ENCODE data around the gene CERS6. TPM values are rescaled to one million over a fixed set of nuclear protein-coding genes. Genes with fewer than 3 reads are reported as not detected.
A peak's percentile ranks its signal among the peaks of the same experiment; 100 is the strongest.
"Not testable (repeated sequence)": the region's sequence is repeated elsewhere in the genome, so short reads cannot be mapped to it uniquely, and the experiment has no call there.

The CERS6 gene
- total and polyA plus RNA-seq, 10 of the 15 experiments (the other 5 are each of a cell fraction or from before 2014, with no cell fraction given) = 1.3 to 20.4 (median 14.1) TPM

DNA sequence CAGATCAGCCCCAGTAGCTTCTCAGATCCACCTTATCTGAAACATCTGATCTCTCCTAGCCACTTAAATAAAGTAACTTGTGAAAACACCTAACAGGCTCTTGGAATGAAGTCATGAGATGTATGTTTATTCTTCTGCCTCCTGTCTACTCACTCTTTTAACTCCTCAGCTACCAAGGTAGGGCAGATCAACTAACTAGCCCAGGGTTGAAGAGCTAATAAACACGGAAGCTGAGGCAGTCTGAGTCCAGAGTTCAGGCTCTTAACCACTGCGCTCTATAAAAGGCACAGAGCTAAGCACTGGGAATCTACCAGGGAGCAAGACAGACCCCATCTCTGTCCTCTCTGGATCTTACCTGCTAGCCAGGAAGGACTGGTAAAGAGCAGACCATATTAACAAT lies 37.1 kb downstream of the CERS6 start:
- POLR2A ChIA-PET; FAIRE-seq; H3K27me3 ChIP-seq (replicated peaks in 1 of 2; ENCODE audit: control insufficient read depth in 2 of 2, insufficient read depth in 2 of 2, low read length in 1 of 2); H4K20me1 ChIP-seq (ENCODE audit: control insufficient read depth, insufficient read depth); H3K9ac ChIP-seq (ENCODE audit: control insufficient read depth, insufficient read depth, low read length); BruUV-seq (replicated peaks); H2AFZ ChIP-seq (ENCODE audit: control insufficient read depth, low read depth, low read length); ATAC-seq; DNase-seq (ENCODE audit: low read depth, low spot score); H3K4me3 ChIP-seq; RAD21 ChIA-PET (ENCODE audit: unreplicated experiment); H3K4me2 ChIP-seq (ENCODE audit: control insufficient read depth, insufficient read depth); in situ Hi-C loops (cut with MboI): not testable (repeated sequence)
- 96% methylated on average over 2 of the region's 2 CpGs for WGBS (ENCODE audit: insufficient coverage, insufficient replicate concordance, low lambda C conversion rate, missing lambda C conversion rate)
- Histone ChIP-seq H3K4me1 (ENCODE audit: control insufficient read depth, insufficient read depth, low read length) (peaks cover 43% of the 10 kb centered on the region), H3K79me2 (ENCODE audit: control insufficient read depth, insufficient read depth, low read length) (peaks cover 84% of the 10 kb centered on the region), H3K36me3 (ENCODE audit: control insufficient read depth in 2 of 2, insufficient read depth in 2 of 2, low read length in 1 of 2) (peaks cover 0 to 12% of the 10 kb centered on the region in 2 experiments; a peak in 3 of 4 replicates), H3K27ac (ENCODE audit: control insufficient read depth, insufficient read depth) (peak overlapping the region; percentile 37), H3K9me3 (replicated peaks; ENCODE audit: control insufficient read depth, insufficient read depth, low read length) (peaks cover 27% of the 10 kb centered on the region)
- intact Hi-C loops (cut with micrococcal nuclease; ENCODE audit: unreplicated experiment) = loop anchor here (5.0 kb wide), 3 partner anchors 59 to 89 kb away; no protein-coding TSS in a partner anchor
- ChIA-PET CTCF (interaction anchor here (0.6 to 1.1 kb wide), 3 partner anchors 23 to 146 kb away, joined by 3 to 4 read pairs (median 3); no protein-coding TSS in a partner anchor), SMC1A (ENCODE audit: uncharacterized antibody, unreplicated experiment) (interaction anchor here (1.3 kb wide), 1 partner anchor 11 kb away, joined by 4 read pairs; no protein-coding TSS in a partner anchor)

- peak overlapping the region; percentile 79 for H3K27ac ChIP-seq (ENCODE audit: control insufficient read depth, insufficient read depth)
- intact Hi-C loops (cut with micrococcal nuclease; ENCODE audit: unreplicated experiment) = loop anchor here (5.0 kb wide), 3 partner anchors 58 to 88 kb away; no protein-coding TSS in a partner anchor
- BruUV-seq (replicated peaks) = no TSS peak
- no peak overlapping the region for H3K4me3 ChIP-seq
- peaks cover 0 to 12% of the 10 kb centered on the region in 2 experiments for H3K36me3 ChIP-seq (ENCODE audit: control insufficient read depth in 2 of 2, insufficient read depth in 2 of 2, low read length in 1 of 2)
- ChIA-PET RAD21 (ENCODE audit: unreplicated experiment) (interaction anchor here (0.8 kb wide), 1 partner anchor 37 kb away, joined by 3 read pairs; no protein-coding TSS in a partner anchor), POLR2A (interaction anchor here (1.2 kb wide), 1 partner anchor 19 kb away, joined by 3 read pairs; no protein-coding TSS in a partner anchor), SMC1A (ENCODE audit: uncharacterized antibody, unreplicated experiment) (interaction anchor here (1.2 to 1.4 kb wide), 3 partner anchors 11 to 146 kb away, joined by 3 to 5 read pairs (median 4); no protein-coding TSS in a partner anchor), CTCF (interaction anchor here (0.8 to 1.2 kb wide), 4 partner anchors 24 to 147 kb away, joined by 3 to 4 read pairs (median 4); no protein-coding TSS in a partner anchor)
- H4K20me1 ChIP-seq (ENCODE audit: control insufficient read depth, insufficient read depth) = no peaks in the 10 kb centered on the region
- peaks cover 39% of the 10 kb centered on the region for H3K4me1 ChIP-seq (ENCODE audit: control insufficient read depth, insufficient read depth, low read length)
- H3K79me2 ChIP-seq (ENCODE audit: control insufficient read depth, insufficient read depth, low read length) = peaks cover 83% of the 10 kb centered on the region
- in situ Hi-C loops (cut with MboI) = no loop called here
- H3K27me3 ChIP-seq (replicated peaks in 1 of 2; ENCODE audit: control insufficient read depth in 2 of 2, insufficient read depth in 2 of 2, low read length in 1 of 2) = no peaks in the 10 kb centered on the region
- TF ChIP-seq RAD21 (IDR thresholded peaks at IDR 0.05; ENCODE audit: insufficient read depth, low read depth, low read length) (peak; percentile 23; the same call in 1 of the 2 replicates), IRF3 (IDR thresholded peaks at IDR 0.05) (no peak), ZNF24 (IDR thresholded peaks at IDR 0.05) (no peak), SUPT20H (IDR thresholded peaks at IDR 0.05; ENCODE audit: borderline replicate concordance, control insufficient read depth, low read depth, low read length) (no peak), CTCF (IDR thresholded peaks at IDR 0.05 in 2 of 3, conservative IDR thresholded peaks at IDR 0.05 in 1 of 3; ENCODE audit: control insufficient read depth in 2 of 3, extremely low read depth in 1 of 3, insufficient read depth in 1 of 3, low read depth in 3 of 3, low read length in 3 of 3) (peak in 2 of 3 experiments; percentile 23 to 36; a peak in 1 of 6 replicates), RUNX3 (IDR thresholded peaks at IDR 0.05; ENCODE audit: low read length) (no peak)
- H3K9ac ChIP-seq (ENCODE audit: control insufficient read depth, insufficient read depth, low read length) = no peak overlapping the region
- ATAC-seq (no peak), FAIRE-seq (no peak), DNase-seq (ENCODE audit: low read depth, low spot score) (no peak)
- 93% methylated on average over 7 of the region's 7 CpGs for WGBS (ENCODE audit: insufficient coverage, insufficient replicate concordance, low lambda C conversion rate, missing lambda C conversion rate)
- H3K9me3 ChIP-seq (replicated peaks; ENCODE audit: control insufficient read depth, insufficient read depth, low read length) = peaks cover 38% of the 10 kb centered on the region
- H3K4me2 ChIP-seq (ENCODE audit: control insufficient read depth, insufficient read depth) = no peak overlapping the region
- no peak overlapping the region for H2AFZ ChIP-seq (ENCODE audit: control insufficient read depth, low read depth, low read length)
Observed at GRCh38 chr2:168494190-168494711, 38.2 kb downstream of the CERS6 start.

All from GM12878 (cell line).